Right renal cortex interstitium (tissue), 3 donors: ENCODE data around the gene MYLK4. TPM values are rescaled to one million over a fixed set of nuclear protein-coding genes. Genes with fewer than 3 reads are reported as not detected.

Source experiments
- DNase-seq, 3 donors: peaks; one replicate each; pipeline ENCODE4 v3.0.0-alpha.2; 2013; ENCODE audit warnings: low read depth in 3 of 3, low spot score in 2 of 3
- polyA plus RNA-seq, 3 donors: library from polyadenylated mRNA; unstranded; fragments of 120-200 nt; gene quantifications; one replicate each; pipeline ENCODE4 v1.2.1, GENCODE V29; 2013; ENCODE audit not compliant: insufficient read length in 3 of 3

Gene MYLK4
- 1 to 10 TPM in 2 of 3 donors, under 1 TPM in 1; 0.96 to 1.7 (median 1.3) TPM for polyA plus RNA-seq

- no peak for DNase-seq
Measured at GRCh38 chr6:2750832-2751231, at the start of gene MYLK4. Gene MYLK4, minus strand, starts transcription at chr6:2750922. Its CDS starts 1,628 bp downstream, at chr6:2749294.

DNA sequence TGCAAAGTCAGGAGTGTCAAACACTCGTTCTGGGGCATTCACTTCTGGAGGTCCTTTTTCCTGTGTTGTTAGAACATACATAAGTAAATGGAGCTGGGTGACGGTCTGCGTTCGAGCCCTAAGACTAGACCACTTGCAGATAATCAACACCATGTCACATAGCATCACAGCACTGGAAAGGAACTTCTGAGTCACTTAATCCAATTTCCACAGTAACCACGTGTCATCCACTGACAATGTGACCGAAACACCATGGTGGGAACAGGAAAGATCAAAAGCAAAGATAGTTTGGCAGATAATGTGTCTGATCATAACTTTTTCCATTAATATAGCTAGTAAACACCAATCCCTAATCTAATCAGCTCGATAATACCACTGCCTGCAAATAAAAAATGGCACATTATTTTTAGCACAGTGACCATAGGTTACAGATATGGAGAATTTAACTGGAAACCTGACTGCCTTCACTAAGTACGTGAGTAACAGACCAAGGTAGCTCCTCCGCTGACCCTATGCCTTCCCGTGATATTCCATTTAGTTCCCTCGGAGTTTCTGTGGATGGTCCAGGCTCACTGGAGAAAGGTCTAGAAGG is 49.3 kb upstream of the MYLK4 start:
- no peak for DNase-seq

- no peak for DNase-seq
Measured at GRCh38 chr6:2798586-2799134, 47.9 kb upstream of the MYLK4 start.

- no peak for DNase-seq
Measured at GRCh38 chr6:2797564-2798031, 46.9 kb upstream of the MYLK4 start.

- DNase-seq = no peak
Measured at GRCh38 chr6:2796861-2797260, 46.1 kb upstream of the MYLK4 start.

- DNase-seq = no peak
Measured at GRCh38 chr6:2795956-2796355, 45.2 kb upstream of the MYLK4 start.

- DNase-seq = no peak
Measured at GRCh38 chr6:2795162-2795561, 44.4 kb upstream of the MYLK4 start.

DNA sequence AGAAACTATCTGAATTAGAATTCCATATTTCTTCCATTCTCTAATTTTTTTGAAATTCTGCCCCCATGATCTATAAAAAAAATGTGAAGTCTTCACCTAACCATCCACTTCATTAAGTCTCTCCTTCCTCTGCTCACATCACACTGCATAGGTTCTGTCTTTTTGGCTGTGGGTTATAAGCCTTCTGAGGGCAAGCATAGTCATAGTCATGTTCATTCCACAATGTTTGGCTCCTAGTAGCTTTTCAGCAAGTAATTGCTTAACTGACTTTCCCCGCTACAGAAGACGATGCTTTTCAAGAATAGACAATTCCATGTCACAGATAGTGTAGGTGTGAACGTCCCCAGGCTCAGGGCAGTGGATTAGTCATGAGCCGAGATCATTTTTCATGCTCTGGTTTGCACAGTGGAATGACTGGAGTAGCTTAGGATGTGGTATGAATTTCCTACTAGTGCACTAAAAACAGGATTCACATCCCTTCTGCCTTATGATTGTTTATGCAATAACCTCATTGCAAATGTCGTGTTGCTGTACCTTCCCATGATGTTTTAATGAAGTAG is 43.5 kb upstream of the MYLK4 start:
- DNase-seq = no peak

DNA sequence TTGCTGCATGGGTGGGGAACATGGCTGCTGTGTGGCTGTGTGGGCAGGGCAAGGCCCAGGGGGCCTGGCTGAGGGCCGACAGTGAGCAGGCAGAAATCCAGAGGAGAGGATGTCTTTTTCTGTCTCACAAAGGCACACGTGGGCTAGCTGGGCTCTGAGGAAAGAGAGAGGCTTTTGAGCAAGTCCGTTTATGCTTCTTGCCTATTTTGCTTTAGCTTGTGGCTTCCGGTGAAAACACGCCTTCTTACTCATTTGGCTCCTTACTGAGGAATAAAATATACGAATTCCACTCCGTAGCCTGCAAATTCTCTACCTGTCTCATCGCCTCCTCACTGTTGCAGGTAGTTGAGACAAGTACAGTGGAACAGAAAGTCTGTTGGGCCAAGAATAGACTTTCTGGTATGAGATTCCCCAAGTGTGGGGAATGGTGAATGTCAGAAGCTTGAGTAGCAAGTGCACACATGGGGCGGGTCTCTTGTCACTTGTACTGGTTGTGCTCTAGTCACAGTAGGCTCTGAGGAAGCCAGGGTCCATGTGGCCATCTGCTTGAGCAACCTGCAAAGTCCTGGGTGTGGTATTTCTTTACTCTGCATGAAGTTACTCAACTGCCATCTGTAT is 42.9 kb upstream of the MYLK4 start:
- DNase-seq = no peak

DNA sequence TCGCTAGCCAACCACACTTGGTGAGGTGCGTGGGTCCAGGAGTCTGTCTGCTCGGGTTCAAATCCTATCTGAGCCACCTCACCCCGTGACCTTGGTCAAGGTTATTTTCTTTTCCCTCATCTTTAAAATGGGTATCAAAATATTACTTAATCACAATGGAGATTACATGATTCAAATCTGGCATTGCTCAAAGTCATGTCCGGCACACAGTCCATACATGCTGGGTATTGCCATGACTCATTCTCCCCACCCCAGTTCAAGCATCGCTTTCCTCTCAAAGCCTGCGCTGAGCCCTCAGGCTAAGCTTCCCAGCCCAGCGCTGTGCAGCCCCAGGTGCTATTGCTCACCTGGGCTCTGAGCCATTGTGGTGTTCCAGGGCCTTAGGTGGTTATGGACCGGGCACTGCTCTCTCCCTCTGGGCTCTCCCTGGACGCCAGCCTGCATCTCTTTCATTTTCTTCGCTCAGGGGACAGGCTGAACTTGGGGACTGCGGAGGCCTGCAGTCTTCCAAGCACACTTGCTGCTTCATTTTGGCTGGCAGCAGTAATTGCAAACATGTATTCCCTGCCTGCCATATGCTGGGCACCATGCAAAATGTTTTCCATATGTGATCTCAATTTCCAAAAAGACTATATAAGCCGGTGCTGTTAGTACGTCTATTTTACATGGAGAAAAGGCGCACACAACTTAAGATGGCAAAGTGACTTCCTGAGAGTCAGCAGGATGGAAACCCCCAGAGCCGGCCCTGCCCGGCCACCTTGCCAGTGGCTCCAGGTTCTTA is 41.8 kb upstream of the MYLK4 start:
- no peak for DNase-seq

GRCh38 chr6:2791450-2791974 is 40.8 kb upstream of the MYLK4 start:
- DNase-seq = no peak

GRCh38 chr6:2790588-2791449 is 40.1 kb upstream of the MYLK4 start:
- DNase-seq = no peak

DNA sequence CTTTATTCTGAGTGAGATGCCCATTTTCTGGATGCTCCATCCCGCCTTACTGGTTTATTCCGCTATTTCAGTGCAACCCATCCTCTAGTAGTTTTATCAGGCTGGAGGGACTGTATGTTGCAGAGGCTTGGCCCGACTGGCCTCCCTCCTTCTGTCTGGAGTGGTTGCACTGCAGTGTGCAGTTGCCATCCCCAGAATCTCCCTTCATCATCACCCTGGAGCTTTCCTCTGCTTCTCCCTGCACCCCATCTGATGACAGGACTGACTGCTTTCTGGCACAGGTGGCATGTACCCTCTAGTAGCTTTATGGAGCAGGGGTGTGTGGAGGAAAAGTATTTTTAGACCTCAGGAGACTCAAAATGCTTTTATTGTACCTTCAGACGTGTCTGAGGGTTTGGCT is 35.5 kb upstream of the MYLK4 start:
- no peak for DNase-seq

GRCh38 chr6:2784930-2785329 is 34.2 kb upstream of the MYLK4 start:
- no peak for DNase-seq

GRCh38 chr6:2784061-2784460 is 33.3 kb upstream of the MYLK4 start:
- DNase-seq = no peak

GRCh38 chr6:2783188-2783963 is 32.7 kb upstream of the MYLK4 start:
- DNase-seq = no peak

GRCh38 chr6:2782825-2783187 is 32.1 kb upstream of the MYLK4 start:
- DNase-seq = no peak

DNA sequence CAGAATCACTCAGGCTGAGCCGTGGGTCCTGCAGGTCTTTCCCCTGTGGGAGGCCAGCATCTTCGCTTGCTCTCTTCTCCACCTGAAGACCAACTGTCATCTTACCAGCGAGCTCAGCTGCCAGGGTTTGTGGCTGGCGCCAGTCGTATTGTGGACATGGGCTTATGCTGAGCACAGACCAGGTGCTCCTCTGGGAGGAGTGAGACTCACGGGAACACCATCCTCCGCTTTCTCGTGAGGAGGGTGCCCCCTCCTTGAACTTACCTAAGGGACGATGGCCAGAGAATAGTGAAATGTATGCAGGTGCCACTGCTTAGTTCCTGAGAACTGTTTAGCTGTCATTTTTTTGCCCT is 31.6 kb upstream of the MYLK4 start:
- no peak for DNase-seq

GRCh38 chr6:2781685-2782355 is 31.1 kb upstream of the MYLK4 start:
- no peak for DNase-seq
